B cell (primary cell): ENCODE data around the gene ITGA6.

Experiments
- CTCF ChIP-seq: fragments of 200-600 bp; IDR thresholded peaks from one replicate; pipeline ENCODE4 v1.8.0; 2022; ENCODE audit warnings: antibody characterized with exemption, mild to moderate bottlenecking
- EZH2 ChIP-seq: IDR thresholded peaks from 2 replicates; pipeline ENCODE4 v1.6.1; 2012; ENCODE audit warnings: borderline replicate concordance, low read depth, mild to moderate bottlenecking, moderate library complexity, low read length; ENCODE audit not compliant: insufficient read depth, poor library complexity, severe bottlenecking

- TF ChIP-seq EZH2: no peak
- TF ChIP-seq CTCF: peak; percentile 5
These were observed 57.3 kb downstream of the ITGA6 start for GRCh38 chr2:172484706-172485105.
